ENCODE measurements around the gene KCNQ4.

GRCh38 chr1:40823345-40823744, 39.8 kb downstream of the KCNQ4 start:
- TF ChIP-seq CTCF (IDR thresholded peaks at IDR 0.05; ENCODE audit: low read depth, low read length), result no peak
- no peak for TF ChIP-seq EZH2phosphoT487 (IDR thresholded peaks at IDR 0.05; ENCODE audit: low read depth)
